HT1080 (cell line): ENCODE measurements around the gene IL17REL. TPM values are rescaled to one million over a fixed set of nuclear protein-coding genes. Genes with fewer than 3 reads are reported as not detected.
A peak's percentile ranks its signal among the peaks of the same experiment; 100 is the strongest.

Source experiments
- DNase-seq: peaks from one replicate; pipeline ENCODE4 v3.0.0-alpha.2; 2015; ENCODE audit warnings: low read depth
- total RNA-seq: library from RNA; depleted of rRNA; stranded (reverse); fragments of >200 nt; shearing (Covaris generic); gene quantifications from 2 replicates; pipeline ENCODE4 v1.2.3, GENCODE V29; 2014

Gene IL17REL
- total RNA-seq, 1 experiment from 2014 or later: not detected

DNA sequence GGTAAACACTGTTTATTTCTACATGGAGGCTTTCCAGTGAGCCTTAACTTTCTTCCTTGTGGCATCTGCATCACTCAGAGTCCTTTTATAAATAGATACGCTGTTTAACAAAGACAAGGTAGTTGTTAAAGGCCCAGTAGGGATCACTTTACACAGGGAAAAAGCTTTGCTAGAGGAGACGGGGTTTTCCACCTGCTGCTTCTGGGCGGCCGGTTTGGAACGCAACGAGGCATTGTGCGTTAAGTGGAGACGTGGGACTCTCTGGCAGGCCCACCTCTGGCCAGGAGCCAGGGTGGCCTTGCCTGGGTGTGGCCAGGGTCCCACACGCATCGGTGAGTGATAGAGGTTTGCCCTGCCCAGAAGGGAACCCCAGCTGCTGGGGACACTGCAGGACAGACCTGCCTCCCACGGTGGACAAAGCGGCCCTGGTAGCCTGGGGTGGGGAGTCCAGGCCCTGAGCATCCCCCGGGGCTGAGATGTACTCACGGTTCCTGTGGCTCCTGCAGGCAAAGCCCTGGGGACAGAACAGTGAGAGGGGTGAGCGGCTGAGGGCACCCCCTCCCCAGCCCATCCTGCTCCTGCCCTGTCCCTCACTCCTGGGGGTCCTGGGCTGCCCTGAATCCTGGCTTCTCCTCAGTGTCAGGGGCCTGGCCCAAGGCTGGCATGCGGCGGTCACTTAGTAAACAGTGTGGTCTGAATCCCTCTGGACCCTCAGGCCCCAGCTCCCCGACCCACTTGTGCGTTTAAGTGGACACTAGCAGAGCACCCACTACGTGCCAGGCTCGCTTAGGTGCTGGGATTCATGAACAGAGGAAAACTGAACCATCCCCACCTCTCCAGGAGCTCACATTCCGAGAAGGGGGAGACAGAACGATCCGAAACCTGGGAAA lies 4.2 kb downstream of the IL17REL start:
- DNase-seq: no peak

DNA sequence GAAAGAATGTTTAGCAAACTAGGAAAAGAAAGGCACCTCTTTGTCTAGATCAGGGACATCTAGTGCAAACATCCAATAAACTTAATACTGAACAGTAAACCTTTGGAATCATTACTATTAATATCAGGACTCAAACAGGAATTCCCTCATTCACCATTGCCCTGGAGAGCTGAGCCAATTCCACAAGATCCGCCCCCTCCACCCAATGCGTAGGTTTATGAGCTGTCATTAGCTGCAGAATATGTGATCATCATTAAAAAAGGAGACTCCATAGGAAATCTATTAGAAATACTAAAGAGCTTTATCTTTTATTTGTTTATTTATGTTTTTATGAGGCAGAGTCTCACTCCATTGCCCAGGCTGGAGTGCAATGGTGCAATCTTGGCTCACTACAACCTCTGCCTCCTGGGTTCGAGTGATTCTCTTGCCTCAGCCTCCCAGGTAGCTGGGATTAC lies 5.5 kb downstream of the IL17REL start:
- DNase-seq: no peak

DNA sequence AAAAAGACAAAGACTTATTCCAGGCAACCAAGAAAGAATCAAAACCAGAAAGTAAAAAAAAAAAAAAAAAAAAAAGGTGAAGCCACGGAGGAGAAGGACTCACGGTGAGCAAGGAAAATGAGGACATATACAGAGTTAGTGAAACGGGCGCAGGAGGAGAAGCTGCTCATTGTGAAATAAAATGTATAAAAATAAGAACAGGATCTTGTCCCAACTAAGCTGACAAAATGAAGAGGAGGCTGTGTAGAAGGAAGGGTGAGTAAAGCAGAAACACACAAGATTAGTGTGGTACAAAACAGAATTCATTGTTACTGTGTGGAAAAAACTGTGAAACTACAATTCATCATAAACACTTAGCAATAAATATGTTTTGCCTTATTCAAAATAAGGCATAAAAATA lies 7.6 kb downstream of the IL17REL start:
- no peak for DNase-seq

DNA sequence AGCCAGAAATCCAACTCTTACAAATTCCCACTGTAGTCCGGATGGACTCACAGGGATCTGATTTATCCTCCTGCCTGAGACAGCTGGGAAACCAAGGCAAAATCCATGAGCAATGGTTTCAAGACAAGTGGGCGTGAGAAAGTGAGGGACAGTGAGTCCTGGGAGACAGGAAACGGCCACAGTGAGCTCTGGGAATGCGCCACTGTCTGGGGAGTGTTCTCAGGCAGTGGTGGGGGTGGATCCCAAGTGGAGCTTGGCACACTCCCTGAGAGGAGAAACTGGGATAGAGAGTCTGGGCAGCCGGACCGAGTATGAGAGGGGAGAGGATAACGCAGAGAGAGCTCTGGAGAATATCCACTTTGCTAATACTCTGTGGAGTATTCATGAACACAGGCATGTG lies 9.8 kb downstream of the IL17REL start:
- DNase-seq: peak; percentile 13

DNA sequence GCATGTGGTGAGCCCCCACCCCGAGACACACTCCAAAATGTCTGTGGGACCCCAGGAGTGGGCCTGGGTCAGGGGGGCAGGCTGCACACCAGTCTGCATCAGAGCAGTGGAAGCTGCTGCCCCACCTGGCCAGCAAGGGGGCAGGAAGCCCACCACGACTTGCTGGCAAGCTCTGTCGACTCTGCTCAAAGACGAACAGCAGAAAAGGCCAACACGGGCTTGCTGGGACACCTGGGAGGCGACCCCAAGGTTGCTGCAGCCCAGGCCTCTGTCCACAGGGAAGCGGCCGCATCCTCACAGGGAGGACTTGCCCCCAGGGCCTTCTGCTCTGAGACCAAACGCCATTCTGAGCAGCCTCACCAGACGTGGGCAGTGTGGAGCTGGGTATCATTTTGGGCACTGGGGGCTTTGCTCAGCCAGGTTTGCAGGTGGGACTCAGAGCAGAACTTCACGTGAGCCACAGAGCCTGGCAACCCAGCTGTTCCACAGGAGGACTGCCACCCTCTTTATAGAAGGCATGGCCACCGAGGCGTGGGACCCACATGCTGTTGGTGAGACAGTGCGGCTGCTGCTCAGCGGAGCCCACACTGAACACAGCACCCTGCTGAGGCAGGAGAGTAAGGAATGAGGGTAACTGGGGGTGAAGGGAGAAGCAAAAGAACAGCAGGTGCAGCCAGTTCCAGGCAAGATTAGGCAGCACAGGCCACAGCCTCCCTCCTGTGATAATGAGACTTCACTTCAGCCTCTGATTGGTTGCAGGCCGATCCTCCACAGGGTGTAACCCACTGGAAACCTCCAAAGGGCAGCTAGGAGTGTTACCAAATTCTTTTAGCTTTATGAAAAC lies 11.0 kb downstream of the IL17REL start:
- no peak for DNase-seq

DNA sequence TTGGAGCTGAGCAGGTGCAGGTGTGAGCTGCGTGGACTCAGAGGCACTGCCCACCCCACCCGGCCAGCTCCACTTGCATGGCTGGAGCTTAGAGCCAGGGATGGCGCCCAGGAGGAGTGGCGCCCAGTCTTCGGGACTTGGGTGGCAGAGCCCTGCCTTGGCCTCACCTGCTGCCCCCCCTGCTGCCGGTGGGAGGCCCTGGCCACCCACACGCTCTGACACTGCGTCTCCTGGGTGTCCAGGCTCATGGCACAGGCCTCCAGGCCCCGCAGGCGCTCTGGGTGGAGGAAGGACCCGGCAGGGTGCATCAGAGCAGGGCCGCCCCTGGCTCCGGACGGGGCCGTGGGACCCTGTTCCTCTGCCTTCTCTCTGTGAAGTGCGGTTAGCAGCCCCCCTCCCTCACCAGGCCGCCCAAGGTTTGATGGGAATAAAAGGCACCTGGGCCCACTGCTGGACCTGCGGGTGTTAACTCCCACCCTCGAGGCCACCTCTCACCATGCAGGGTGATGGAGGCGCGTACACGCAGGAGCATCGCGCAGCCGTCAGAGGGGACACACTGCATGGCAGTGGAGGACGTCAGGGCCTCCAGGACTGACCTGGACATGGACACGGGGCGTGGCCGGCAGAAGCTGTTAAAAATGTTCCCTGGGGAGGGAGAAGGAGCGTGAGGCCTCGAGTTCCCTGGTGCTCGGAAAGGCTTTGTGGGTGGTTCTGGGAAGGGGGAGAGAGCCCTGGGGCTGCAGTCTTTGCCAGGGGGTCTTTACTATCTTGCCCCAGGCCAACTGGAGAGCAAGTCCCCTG lies 11.8 kb downstream of the IL17REL start:
- no peak for DNase-seq

DNA sequence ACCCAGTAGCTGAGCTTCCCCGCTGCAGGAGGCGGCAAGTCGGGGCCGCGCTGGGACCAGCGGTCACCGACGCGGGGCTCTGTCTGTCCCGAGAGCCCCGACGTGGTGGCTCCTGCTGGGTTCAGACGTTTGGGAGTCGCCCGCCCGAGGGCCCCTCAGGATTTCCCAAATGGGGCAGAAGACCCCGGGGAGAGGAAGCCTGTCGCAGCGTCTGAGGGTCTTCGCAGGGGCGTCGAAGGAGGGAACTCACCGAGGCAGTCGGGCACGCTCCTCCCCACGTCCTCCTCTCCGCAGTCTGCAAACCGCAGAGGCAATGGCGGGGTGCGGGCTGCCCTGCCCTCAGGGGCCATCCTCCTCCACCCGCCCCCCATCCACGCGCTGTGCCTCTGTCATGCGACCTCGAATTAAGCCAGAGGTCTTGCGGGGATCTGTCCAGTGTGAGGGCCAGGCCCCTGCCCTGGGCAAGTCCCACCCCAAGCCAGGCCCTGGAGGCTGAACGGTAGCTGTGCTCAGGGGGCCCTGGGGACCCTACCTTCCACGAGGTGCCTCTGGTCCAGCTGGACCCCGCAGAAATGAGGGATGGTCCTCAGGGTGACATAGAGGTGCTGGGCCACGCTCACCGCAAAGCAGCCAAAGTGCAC lies 12.5 kb downstream of the IL17REL start:
- no peak for DNase-seq

DNA sequence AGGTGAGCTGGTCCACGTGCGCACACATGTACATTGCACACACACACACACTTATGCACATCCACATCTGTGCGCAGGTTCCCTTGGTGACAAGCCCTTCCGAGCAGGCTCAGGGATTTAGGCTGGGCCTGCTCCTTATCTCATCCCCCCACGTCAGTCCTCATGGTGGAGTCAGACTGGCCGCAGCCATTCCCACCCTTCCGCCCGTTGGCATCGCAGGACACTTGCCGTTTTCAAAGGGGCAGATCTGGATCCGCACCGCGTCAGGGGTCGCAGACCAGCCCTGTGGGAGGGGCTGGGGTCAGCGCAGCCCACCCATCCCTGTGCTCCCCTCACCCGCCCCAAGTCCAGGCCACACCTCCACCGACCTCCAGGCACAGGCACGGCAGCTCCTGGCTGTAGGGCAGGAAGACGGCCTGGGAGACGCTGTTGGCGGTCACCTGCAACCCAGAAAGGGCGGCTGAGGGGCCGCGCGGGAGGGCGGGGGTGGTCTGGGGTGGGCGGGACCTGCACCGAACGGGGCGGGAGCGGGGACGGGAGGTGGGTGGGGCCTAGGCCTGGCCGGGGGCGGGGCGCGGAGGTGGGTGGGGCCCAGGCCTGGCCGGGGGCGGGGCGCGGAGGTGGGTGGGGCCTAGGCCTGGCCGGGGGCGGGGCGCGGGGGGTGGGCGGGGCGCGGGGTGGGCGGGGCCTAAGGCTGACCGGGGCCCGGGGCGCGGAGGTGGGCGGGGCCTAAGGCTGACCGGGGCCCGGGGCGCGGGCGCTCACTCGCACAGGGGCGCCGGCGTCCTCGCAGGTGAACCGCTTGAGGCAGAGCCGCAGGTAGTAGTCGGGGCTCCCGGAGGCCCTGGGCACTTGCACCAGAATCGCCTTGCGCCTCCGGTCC lies 13.3 kb downstream of the IL17REL start:
- DNase-seq: no peak

DNA sequence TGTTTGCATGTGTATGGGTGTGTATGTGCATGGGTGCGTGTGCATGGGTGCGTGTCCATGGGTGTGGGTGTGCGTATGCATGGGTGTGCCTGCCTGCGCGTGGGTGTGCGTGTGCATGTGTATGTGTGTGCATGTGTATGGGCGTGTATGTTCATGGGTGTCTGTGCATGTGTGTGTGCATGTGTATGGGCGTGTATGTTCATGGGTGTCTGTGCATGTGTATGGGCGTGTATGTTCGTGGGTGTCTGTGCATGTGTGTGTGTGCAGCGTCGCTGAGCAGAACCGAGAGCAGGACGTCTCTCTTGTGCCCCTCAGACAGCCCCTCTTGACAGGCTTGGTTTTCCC lies 13.9 kb downstream of the IL17REL start:
- no peak for DNase-seq

DNA sequence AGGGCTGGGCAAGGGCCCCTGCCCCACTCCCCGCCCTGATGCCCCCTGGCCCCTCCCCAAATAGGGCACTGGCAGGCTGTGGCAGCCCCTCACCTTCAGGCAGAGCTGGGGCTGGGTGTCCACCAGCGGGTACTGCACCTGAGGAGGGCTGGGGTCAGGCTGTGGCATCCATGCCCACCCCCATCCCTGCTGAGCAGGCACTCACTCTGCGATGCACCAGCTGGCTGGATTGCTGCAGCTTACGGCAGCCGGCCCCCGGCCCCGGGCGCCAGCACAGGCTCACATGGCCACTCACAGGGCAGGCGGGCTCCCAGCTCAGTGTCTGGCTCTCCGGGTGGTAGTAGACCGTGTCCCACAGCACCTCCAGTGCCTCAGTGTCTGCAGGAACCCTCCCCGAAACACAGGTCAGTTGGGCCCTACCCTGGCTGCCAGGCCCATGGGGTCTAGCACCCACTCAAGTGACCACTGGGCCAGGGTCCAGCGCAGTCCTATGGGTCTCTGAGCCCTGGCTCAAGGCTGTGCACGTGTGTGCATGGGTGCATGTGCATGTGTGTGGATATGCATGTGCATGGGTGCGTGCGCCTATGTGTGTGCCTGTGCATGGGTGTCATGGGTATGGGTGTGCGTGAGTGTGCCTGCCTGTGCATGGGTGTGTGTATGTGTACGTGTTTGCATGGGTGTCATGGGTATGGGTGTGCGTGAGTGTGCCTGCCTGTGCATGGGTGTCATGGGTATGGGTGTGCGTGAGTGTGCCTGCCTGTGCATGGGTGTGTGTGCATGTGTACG lies 14.4 kb downstream of the IL17REL start:
- DNase-seq: no peak

DNA sequence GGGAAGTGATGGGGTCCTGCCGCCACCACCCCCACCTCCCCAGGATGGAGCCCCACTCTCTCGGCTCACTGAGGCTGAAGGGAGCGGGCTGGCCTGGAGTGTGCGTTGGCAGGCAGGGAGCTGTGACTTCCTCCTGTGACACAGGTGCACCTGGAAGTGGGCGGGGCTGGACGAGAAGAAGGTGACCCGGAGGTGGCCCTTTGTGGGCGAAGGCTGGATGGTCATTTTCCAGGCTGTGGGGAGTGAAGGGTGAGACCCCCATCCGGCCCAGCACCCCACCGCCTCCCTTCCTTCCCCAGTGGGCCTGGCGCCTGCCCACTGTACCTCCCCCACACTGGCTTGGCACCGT lies 15.3 kb downstream of the IL17REL start:
- DNase-seq: no peak

DNA sequence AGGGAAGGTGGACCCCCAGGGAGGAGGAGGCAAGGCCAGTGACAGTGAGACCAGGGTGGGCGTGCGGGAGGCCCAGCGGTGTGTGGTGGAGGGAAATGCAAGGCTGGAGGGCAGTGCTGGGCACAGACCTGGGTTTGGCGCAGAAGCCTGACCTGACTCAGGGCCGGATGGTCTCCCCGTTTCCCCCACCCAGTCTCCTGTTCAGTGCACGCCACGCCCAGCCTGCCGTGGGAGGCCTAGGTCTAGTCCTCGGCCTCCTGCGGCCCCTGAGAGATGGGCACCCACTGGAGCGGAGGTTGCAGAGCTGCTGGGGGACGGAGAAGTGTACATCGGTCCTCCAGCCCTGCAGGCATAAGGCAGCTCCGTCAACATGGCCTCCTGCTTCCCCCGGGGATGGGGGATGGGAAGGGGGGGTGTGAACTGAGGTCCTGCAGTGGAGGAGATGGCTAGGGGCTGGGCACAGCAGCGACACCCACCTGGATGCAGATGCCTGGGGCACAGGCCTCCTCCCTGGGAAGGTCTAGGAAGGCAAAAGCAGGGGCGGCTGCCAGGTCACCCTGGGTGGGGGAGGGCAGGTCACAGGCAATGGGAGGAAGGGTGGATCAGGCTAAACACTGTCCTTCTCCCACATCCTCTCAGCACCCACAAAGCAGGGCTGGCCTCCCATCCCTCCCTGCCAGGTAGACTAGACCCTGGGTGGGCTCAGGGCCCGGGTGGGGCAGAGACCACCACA lies 15.9 kb downstream of the IL17REL start:
- DNase-seq: no peak

DNA sequence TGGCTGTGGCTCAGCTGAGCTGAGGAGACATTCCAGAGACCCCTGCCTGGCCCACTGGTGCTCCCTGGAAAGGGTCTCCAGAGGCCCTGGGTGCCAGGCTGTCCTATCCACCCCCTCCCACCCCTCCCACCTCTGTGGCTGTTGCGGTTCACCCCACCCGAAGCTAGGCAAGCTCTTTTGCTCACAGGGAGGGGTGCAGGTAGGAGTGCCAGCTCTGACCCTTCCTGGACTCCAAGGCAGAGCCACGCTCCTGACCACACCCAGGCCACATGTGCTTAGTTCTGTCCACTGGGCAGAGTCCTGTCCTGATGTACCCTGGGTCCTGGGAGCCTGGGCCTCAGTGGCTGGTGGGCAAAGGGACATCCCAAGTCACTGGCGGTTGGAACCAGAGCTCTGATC lies 16.4 kb downstream of the IL17REL start:
- no peak for DNase-seq

DNA sequence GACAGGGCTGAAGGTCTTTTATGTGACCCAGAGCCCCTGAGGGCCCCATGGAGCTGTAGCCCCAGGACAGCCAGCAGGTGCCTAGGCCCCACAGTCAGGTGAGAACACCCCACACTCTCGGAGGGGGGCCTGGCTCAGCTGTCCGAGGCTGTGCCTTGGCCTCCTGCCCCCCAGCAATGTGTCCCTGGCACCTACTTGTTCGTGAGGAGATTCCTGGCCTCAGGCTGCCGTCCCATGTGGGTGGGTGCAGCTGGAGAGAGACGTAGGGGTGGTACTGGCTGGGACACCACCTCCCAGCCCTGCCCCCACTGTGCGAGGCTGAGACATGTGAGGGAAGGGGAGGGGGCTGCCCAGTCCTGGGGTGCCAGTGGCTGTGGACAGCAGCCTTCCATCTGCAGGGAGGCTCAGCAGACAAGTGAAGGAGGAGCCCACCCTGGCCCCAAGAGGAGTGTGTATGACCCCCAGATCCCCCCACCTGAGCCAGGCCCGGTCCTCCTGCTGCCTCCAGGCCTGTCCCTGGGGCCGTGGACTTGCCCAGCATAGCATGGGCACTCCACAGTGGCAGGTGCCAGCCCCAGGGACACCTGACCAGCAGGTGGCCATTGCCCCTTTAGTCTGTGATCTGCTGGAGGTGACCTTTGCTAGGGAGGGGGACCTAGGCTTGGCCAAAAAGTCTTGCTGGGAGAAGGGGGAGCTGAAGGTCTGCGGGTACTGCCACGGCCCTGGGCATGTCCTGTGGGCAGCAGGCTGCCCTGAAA lies 17.0 kb downstream of the IL17REL start:
- no peak for DNase-seq

DNA sequence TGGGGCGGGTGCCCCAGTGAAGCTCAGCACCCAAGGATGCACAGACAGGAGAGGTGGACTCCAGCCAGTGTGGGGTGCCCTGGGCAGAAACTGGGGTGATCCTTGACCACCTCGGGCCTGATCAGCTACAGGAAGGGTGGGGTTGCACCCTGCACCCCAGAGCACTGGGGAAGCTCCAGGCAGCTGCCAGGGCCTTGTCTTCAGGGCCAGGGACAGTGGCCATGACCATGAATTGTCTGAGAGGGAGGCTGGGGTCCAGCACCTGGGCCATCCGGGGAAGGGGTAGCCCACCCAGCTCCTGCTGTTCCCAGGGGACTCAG lies 17.6 kb downstream of the IL17REL start:
- no peak for DNase-seq

DNA sequence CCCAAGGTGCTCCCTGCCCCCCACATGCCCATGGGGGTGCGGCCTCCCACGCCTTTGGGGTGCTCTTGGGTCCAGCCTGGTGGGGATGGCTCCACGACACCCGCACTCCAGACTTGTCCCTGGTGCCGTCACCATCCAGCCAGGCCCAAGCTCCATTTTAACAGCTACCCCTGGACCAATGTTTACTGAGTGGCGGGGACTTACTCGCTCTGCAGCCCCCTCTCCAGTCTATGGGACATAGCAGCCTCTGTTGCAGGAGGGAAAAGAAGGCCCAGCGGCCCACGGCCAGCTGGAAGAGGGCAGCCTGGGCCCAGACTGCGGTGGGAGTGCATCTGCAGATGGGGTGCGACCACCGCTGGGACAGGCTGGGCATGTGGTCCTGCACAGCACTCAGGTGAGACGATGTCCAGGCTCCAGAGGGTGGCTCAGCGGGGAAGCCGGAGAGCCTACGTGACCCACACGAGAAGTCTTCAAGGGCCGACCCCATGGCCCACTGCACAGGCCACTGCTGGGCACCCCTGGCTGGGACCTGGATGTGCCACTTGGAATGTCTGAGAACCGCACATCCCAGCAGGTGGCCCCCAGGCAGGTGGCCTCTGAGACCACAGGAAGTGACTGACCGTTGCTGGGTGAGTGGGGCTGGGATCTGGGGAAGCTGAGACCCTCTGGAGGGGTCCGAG lies 18.1 kb downstream of the IL17REL start:
- no peak for DNase-seq

DNA sequence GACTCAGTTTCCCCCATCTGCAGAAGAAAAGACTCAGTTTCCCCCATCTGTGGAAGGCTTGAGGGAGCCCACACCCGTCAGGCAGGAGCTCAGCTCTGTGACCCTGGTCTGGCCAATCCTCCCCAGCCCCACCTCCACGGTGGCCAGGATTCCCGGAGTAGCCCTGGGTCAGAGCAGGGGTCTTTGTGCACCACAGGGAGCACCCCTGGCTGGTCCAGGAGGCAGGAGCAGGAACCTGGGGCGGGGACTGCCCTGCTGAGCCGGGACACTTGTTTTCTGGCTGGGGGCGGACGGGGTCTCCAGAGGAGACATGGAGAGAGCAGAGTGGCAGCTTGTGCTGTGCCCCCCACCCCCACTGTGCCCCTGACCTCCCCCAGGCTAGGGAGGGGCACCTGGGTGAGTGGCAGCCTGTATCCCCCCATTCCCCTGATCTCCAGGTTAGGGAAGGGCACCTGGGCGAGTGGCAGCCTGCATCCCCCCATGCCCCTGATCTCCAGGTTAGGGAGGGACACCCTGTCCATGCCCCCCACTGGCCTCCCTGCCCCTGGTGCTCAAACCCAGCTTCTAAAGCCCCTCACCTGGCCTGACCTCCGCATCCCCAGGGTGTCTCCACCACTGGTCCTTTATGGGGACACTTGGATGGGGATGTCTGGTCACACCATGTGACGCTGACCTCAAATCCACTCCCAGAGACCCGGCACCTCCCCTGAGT lies 18.8 kb downstream of the IL17REL start:
- no peak for DNase-seq
